Activated naive CD4-positive, alpha-beta T cell treated with anti-CD3 and anti-CD28 coated beads, Interleukin-2, amount 50 U/mL, for 24 hours (primary cell): ENCODE data around the gene HRAS.

Source experiments
- H3K27ac Mint-ChIP-seq: one replicate; pipeline ENCODE4 v1.8.0; 2021; ENCODE audit warnings: mild to moderate bottlenecking, mixed read lengths
- H3K27me3 Mint-ChIP-seq: one replicate; pipeline ENCODE4 v1.8.0; 2021; ENCODE audit warnings: mixed read lengths
- H3K36me3 Mint-ChIP-seq: one replicate; pipeline ENCODE4 v1.8.0; 2021; ENCODE audit warnings: mixed read lengths
- H3K4me1 Mint-ChIP-seq: one replicate; pipeline ENCODE4 v1.8.0; 2021; ENCODE audit warnings: mixed read lengths
- H3K4me3 Mint-ChIP-seq: one replicate; pipeline ENCODE4 v1.8.0; 2021; ENCODE audit warnings: mild to moderate bottlenecking, mixed read lengths
- H3K9me3 Mint-ChIP-seq: one replicate; pipeline ENCODE4 v1.8.0; 2021; ENCODE audit warnings: mixed read lengths

HRAS gene

GRCh38 chr11:488062-488461 lies 47.3 kb downstream of the HRAS start:
- H3K27me3 Mint-ChIP-seq, result no peaks in the 10 kb centered on the region
- no peaks in the 10 kb centered on the region for H3K9me3 Mint-ChIP-seq
- H3K4me3 Mint-ChIP-seq, result no peak overlapping the region
- H3K36me3 Mint-ChIP-seq, result no peaks in the 10 kb centered on the region
- no peaks in the 10 kb centered on the region for H3K4me1 Mint-ChIP-seq
- H3K27ac Mint-ChIP-seq, result no peak overlapping the region

- Mint-ChIP-seq H3K27me3 (no peaks in the 10 kb centered on the region), H3K4me1 (no peaks in the 10 kb centered on the region), H3K9me3 (no peaks in the 10 kb centered on the region), H3K27ac (no peak overlapping the region), H3K36me3 (no peaks in the 10 kb centered on the region), H3K4me3 (no peak overlapping the region)
These were observed 47.8 kb downstream of the HRAS start for GRCh38 chr11:487571-488021.

GRCh38 chr11:486189-486588 lies 49.2 kb downstream of the HRAS start:
- Mint-ChIP-seq H3K27me3 (no peaks in the 10 kb centered on the region), H3K4me1 (no peaks in the 10 kb centered on the region), H3K4me3 (no peak overlapping the region), H3K27ac (no peak overlapping the region), H3K9me3 (no peaks in the 10 kb centered on the region), H3K36me3 (no peaks in the 10 kb centered on the region)

- Mint-ChIP-seq H3K36me3 (peaks cover 2% of the 10 kb centered on the region), H3K9me3 (no peaks in the 10 kb centered on the region)
These were observed 50.8 kb downstream of the HRAS start for GRCh38 chr11:484616-485015.

More at GRCh38 chr11:484616-485015, 50.8 kb downstream of the HRAS start:
- no peak overlapping the region for H3K4me3 Mint-ChIP-seq
- no peak overlapping the region for H3K27ac Mint-ChIP-seq
- no peaks in the 10 kb centered on the region for H3K4me1 Mint-ChIP-seq
- H3K27me3 Mint-ChIP-seq, result no peaks in the 10 kb centered on the region
